T-helper 2 cell treated with Interferon-gamma antibody and Interleukin-4, amounts not matched to agents 5 μg/mL and 100 μg/mL, for 36 hours (primary cell): ENCODE results near the gene UBE2E3.
"Not testable (repeated sequence)": the region's sequence is repeated elsewhere in the genome, so short reads cannot be mapped to it uniquely, and the experiment has no call there.

Source experiments
- DNase-seq: peaks from one replicate; pipeline ENCODE4 v3.0.0; 2021; ENCODE audit warnings: low spot score
- H3K27ac Mint-ChIP-seq: one replicate; pipeline ENCODE4 v1.8.0; 2021; ENCODE audit warnings: mild to moderate bottlenecking, mixed read lengths
- H3K27me3 Mint-ChIP-seq: one replicate; pipeline ENCODE4 v1.8.0; 2021; ENCODE audit warnings: low read depth, mixed read lengths
- H3K36me3 Mint-ChIP-seq: one replicate; pipeline ENCODE4 v1.8.0; 2021; ENCODE audit warnings: low read depth, mixed read lengths
- H3K4me1 Mint-ChIP-seq: one replicate; pipeline ENCODE4 v1.8.0; 2021; ENCODE audit warnings: low read depth, mixed read lengths
- H3K4me3 Mint-ChIP-seq: one replicate; pipeline ENCODE4 v1.8.0; 2022; ENCODE audit warnings: mild to moderate bottlenecking, moderate library complexity, mixed read lengths
- H3K9me3 Mint-ChIP-seq: one replicate; pipeline ENCODE4 v1.8.0; 2021; ENCODE audit warnings: mixed read lengths

The UBE2E3 gene

DNA sequence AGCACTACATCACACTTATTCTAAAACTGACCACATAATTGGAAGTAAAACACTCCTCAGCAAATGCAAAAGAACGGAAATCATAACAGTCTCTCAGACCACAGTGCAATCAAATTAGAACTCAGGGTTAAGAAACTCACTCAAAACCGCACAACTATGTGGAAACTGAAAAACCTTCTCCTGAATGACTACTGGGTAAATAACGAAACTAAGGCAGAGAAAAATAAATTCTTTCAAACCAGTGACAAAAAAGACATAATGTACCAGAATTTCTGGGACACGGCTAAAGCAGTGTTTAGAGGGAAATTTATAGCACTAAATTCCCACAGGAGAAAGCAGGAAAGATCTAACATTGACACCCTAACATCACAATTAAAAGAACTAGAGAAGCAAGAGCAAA, 111.5 kb downstream of the UBE2E3 start:
- Mint-ChIP-seq H3K9me3 (peaks cover 34% of the 10 kb centered on the region), H3K36me3 (peaks cover 17% of the 10 kb centered on the region)
- H3K27ac Mint-ChIP-seq, H3K27me3 Mint-ChIP-seq, H3K4me1 Mint-ChIP-seq, DNase-seq, H3K4me3 Mint-ChIP-seq: not testable (repeated sequence)

- no peak overlapping the region for H3K4me3 Mint-ChIP-seq
- no peaks in the 10 kb centered on the region for H3K27me3 Mint-ChIP-seq
- peaks cover 17% of the 10 kb centered on the region for H3K36me3 Mint-ChIP-seq
- H3K4me1 Mint-ChIP-seq = peaks cover 1% of the 10 kb centered on the region
- H3K27ac Mint-ChIP-seq = no peak overlapping the region
- no peak for DNase-seq
- peaks cover 34% of the 10 kb centered on the region for H3K9me3 Mint-ChIP-seq
These were observed 115.1 kb downstream of the UBE2E3 start for GRCh38 chr2:181095486-181095885.

GRCh38 chr2:181103659-181104058, 123.3 kb downstream of the UBE2E3 start:
- DNase-seq = no peak
- H3K4me3 Mint-ChIP-seq = no peak overlapping the region
- H3K36me3 Mint-ChIP-seq = peaks cover 2% of the 10 kb centered on the region
- H3K9me3 Mint-ChIP-seq = no peaks in the 10 kb centered on the region
- H3K27me3 Mint-ChIP-seq = no peaks in the 10 kb centered on the region
- H3K4me1 Mint-ChIP-seq = peaks cover 40% of the 10 kb centered on the region
- no peak overlapping the region for H3K27ac Mint-ChIP-seq

GRCh38 chr2:181104512-181105115, 124.2 kb downstream of the UBE2E3 start:
- peaks cover 50% of the 10 kb centered on the region for H3K4me1 Mint-ChIP-seq
- H3K27me3 Mint-ChIP-seq = no peaks in the 10 kb centered on the region
- peaks cover 1% of the 10 kb centered on the region for H3K9me3 Mint-ChIP-seq
- peaks cover 7% of the 10 kb centered on the region for H3K36me3 Mint-ChIP-seq
- no peak for DNase-seq
- peak overlapping the region; percentile 35 for H3K4me3 Mint-ChIP-seq
- H3K27ac Mint-ChIP-seq = peak overlapping the region; percentile 58

GRCh38 chr2:181105562-181105961, 125.2 kb downstream of the UBE2E3 start:
- H3K27me3 Mint-ChIP-seq = no peaks in the 10 kb centered on the region
- DNase-seq = no peak
- H3K36me3 Mint-ChIP-seq = peaks cover 12% of the 10 kb centered on the region
- peaks cover 58% of the 10 kb centered on the region for H3K4me1 Mint-ChIP-seq
- peak overlapping the region; percentile 87 for H3K27ac Mint-ChIP-seq
- H3K4me3 Mint-ChIP-seq = peak overlapping the region; percentile 20
- peaks cover 10% of the 10 kb centered on the region for H3K9me3 Mint-ChIP-seq

- no peak for DNase-seq
- Mint-ChIP-seq H3K27me3 (no peaks in the 10 kb centered on the region), H3K27ac (peak overlapping the region; percentile 87), H3K4me3 (peak overlapping the region; percentile 70), H3K4me1 (peaks cover 63% of the 10 kb centered on the region), H3K9me3 (peaks cover 12% of the 10 kb centered on the region), H3K36me3 (peaks cover 14% of the 10 kb centered on the region)
These were observed 125.8 kb downstream of the UBE2E3 start for GRCh38 chr2:181106229-181106628.

DNA sequence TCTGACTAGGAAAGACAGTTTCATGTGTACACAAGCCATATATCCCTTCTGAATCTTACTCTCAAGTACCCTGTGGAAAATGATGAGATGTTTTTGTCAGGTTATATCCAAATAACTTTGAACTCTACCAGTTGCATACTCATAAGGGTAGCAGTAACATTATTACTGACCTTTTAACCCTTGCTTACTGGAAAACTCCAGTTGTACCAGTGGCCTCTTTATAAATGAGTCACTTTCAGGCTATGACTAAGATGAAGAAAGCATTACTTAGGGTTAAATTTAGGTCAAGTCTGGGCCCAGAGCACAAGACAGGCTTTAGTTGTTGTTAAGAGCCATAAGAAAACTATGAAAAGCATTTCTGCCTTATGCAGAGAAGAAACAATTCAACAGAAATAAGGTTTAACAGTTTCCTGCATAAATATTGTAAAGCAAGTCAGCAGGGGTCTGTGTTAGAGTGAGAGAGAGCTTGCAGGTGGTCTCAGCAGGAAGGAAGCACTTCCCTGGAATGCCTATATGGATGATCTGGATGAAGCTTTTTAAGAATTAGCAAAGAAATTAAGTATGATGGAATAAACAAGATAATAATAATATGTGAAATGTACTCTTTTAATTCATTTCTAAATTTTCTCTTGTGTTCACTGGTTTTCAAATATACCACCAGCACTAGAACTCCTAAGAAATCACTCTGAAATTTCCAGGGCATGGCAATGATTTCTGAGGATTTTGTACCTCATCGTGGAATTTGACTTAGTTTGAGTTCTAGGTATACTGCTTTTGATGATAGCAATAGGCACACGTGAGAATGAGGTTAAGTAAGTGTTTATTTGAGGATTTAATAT, 126.6 kb downstream of the UBE2E3 start:
- H3K9me3 Mint-ChIP-seq = peaks cover 12% of the 10 kb centered on the region
- DNase-seq = no peak
- H3K27ac Mint-ChIP-seq = peak overlapping the region; percentile 97
- peaks cover 63% of the 10 kb centered on the region for H3K4me1 Mint-ChIP-seq
- peak overlapping the region; percentile 85 for H3K4me3 Mint-ChIP-seq
- H3K36me3 Mint-ChIP-seq = peaks cover 16% of the 10 kb centered on the region
- no peaks in the 10 kb centered on the region for H3K27me3 Mint-ChIP-seq

DNA sequence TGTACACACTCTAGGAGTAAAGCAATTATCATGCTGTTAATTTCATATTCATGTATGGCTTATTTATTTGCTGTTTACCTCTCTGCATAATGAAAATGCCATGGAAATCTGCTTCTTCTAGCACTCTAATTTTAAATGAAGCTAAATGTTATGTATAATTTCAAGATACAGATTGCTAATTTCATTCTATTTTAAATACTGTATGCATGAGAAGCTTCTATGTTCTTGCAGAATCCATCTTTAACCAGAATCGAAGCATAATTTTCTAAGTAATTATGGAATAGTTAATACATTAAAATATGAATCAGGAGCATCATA, 127.2 kb downstream of the UBE2E3 start:
- Mint-ChIP-seq H3K4me3 (peak overlapping the region; percentile 85), H3K27ac (peak overlapping the region; percentile 97), H3K4me1 (peaks cover 63% of the 10 kb centered on the region), H3K27me3 (no peaks in the 10 kb centered on the region), H3K9me3 (peaks cover 12% of the 10 kb centered on the region), H3K36me3 (peaks cover 16% of the 10 kb centered on the region)
- no peak for DNase-seq

GRCh38 chr2:181111059-181111458, 130.7 kb downstream of the UBE2E3 start:
- no peaks in the 10 kb centered on the region for H3K27me3 Mint-ChIP-seq
- no peak overlapping the region for H3K27ac Mint-ChIP-seq
- peaks cover 55% of the 10 kb centered on the region for H3K4me1 Mint-ChIP-seq
- DNase-seq = no peak
- no peak overlapping the region for H3K4me3 Mint-ChIP-seq
- peaks cover 17% of the 10 kb centered on the region for H3K9me3 Mint-ChIP-seq
- peaks cover 23% of the 10 kb centered on the region for H3K36me3 Mint-ChIP-seq

DNA sequence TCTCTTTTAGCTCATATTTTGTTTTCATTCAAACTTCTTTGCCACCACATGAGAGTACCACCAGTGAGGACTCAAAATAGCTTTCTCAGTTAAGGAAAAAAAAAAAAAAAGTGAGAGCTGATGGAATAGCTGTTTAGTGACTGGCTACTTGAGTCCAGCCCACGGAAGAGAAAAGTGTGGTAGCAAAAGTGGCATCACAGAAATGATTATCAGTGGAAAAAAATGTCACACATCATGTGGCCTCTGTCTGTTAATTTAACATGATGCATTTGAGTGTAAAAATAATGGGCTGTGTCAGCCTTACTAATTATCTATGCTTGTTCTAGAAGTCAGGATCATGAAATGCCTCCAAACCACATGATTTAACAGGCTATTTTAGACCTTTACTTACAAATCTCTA, 132.5 kb downstream of the UBE2E3 start:
- DNase-seq = no peak
- H3K27ac Mint-ChIP-seq = no peak overlapping the region
- H3K36me3 Mint-ChIP-seq = peaks cover 30% of the 10 kb centered on the region
- H3K4me1 Mint-ChIP-seq = peaks cover 50% of the 10 kb centered on the region
- H3K4me3 Mint-ChIP-seq = no peak overlapping the region
- H3K27me3 Mint-ChIP-seq = no peaks in the 10 kb centered on the region
- peaks cover 20% of the 10 kb centered on the region for H3K9me3 Mint-ChIP-seq
